Mesenchymal stem cell (in vitro differentiated cells and primary cell): Measurements from ENCODE around the gene GTF3C5.

Experiments
- DNase-seq: peaks from one replicate; pipeline ENCODE4 v3.0.0-alpha.2; 2013
- H2AFZ ChIP-seq: one replicate; pipeline ENCODE4 v1.6.1; 2013; ENCODE audit warnings: low read depth, mild to moderate bottlenecking, control low read depth, inconsistent platforms, low read length, moderate library complexity
- H2AK5ac ChIP-seq: 2 replicates; pipeline ENCODE4 v1.6.1; 2013; ENCODE audit warnings: low read length, moderate library complexity, mild to moderate bottlenecking, inconsistent platforms; ENCODE audit not compliant: severe bottlenecking
- H2BK120ac ChIP-seq: one replicate; pipeline ENCODE4 v1.6.1; 2013; ENCODE audit warnings: low read depth, mild to moderate bottlenecking, inconsistent platforms, low read length, moderate library complexity
- H2BK12ac ChIP-seq, 2 experiments: one replicate each; pipeline ENCODE4 v1.6.1; 2013; ENCODE audit warnings: inconsistent platforms in 2 of 2, low read length in 2 of 2, mild to moderate bottlenecking in 2 of 2, moderate library complexity in 2 of 2, control low read depth in 1 of 2
- H2BK15ac ChIP-seq: one replicate; pipeline ENCODE4 v1.6.1; 2013; ENCODE audit warnings: mild to moderate bottlenecking, low read depth, inconsistent platforms; ENCODE audit not compliant: poor library complexity, severe bottlenecking
- H2BK5ac ChIP-seq: 2 replicates; pipeline ENCODE4 v1.6.1; 2013; ENCODE audit warnings: low read depth, mild to moderate bottlenecking, low read length, control low read depth, inconsistent platforms; ENCODE audit not compliant: poor library complexity, severe bottlenecking
- H3K14ac ChIP-seq, 2 experiments: one replicate each; pipeline ENCODE4 v1.6.1; 2013; ENCODE audit warnings: inconsistent platforms in 2 of 2, low read length in 2 of 2, control low read depth in 1 of 2, mild to moderate bottlenecking in 1 of 2, moderate library complexity in 1 of 2
- H3K18ac ChIP-seq, 2 experiments: one replicate each; pipeline ENCODE4 v1.6.1; 2013; ENCODE audit warnings: inconsistent platforms in 2 of 2, low read length in 2 of 2, control low read depth in 1 of 2, low read depth in 1 of 2, mild to moderate bottlenecking in 1 of 2
- H3K23ac ChIP-seq, 2 experiments: one replicate each; pipeline ENCODE4 v1.6.1; 2013; ENCODE audit warnings: inconsistent platforms in 2 of 2, low read length in 2 of 2, mild to moderate bottlenecking in 2 of 2, moderate library complexity in 2 of 2, control low read depth in 1 of 2
- H3K27ac ChIP-seq: 2 replicates; pipeline ENCODE4 v1.5.1; 2013; ENCODE audit warnings: mild to moderate bottlenecking, moderate library complexity, low read length, control low read depth, inconsistent platforms; ENCODE audit not compliant: poor library complexity, severe bottlenecking
- H3K27me3 ChIP-seq, 2 experiments: 2 replicates each; pipeline versions ENCODE4 v1.6.1 to v1.7.0; 2013; ENCODE audit warnings: low read length in 2 of 2, mild to moderate bottlenecking in 2 of 2, moderate library complexity in 2 of 2, control low read depth in 1 of 2, inconsistent platforms in 1 of 2; ENCODE audit not compliant: control insufficient read depth in 1 of 2, insufficient read depth in 1 of 2
- H3K36me3 ChIP-seq, 2 experiments: 2 replicates each; pipeline versions ENCODE4 v1.6.1 to v1.7.0; 2013; ENCODE audit warnings: low read length in 2 of 2, control low read depth in 1 of 2, inconsistent platforms in 1 of 2, low read depth in 1 of 2, mild to moderate bottlenecking in 1 of 2; ENCODE audit not compliant: insufficient read depth in 2 of 2, control insufficient read depth in 1 of 2
- H3K4ac ChIP-seq, 2 experiments: one replicate each; pipeline ENCODE4 v1.6.1; 2013; ENCODE audit warnings: inconsistent platforms in 2 of 2, low read length in 2 of 2, mild to moderate bottlenecking in 2 of 2, moderate library complexity in 2 of 2, control low read depth in 1 of 2, low read depth in 1 of 2
- H3K4me1 ChIP-seq: 2 replicates; pipeline ENCODE4 v1.6.1; 2013; ENCODE audit warnings: low read depth, low read length, control low read depth; ENCODE audit not compliant: control insufficient read depth, insufficient read depth
- H3K4me2 ChIP-seq: 2 replicates; pipeline ENCODE4 v1.6.1; 2013; ENCODE audit warnings: low read length, mild to moderate bottlenecking, inconsistent platforms; ENCODE audit not compliant: poor library complexity, severe bottlenecking
- H3K4me3 ChIP-seq, 2 experiments: 2 replicates each; pipeline versions ENCODE4 v1.5.1 to v1.7.0; 2013; ENCODE audit warnings: low read length in 2 of 2, mild to moderate bottlenecking in 2 of 2, control low read depth in 1 of 2, low read depth in 1 of 2; ENCODE audit not compliant: insufficient read depth in 1 of 2
- H3K79me1 ChIP-seq: replicated peaks from 2 replicates; pipeline ENCODE4 v1.6.1; 2013; ENCODE audit warnings: mild to moderate bottlenecking, control low read depth, low read length, inconsistent platforms; ENCODE audit not compliant: poor library complexity, severe bottlenecking
- H3K9ac ChIP-seq: 2 replicates; pipeline ENCODE4 v1.7.0; 2013; ENCODE audit warnings: mild to moderate bottlenecking, low read length, moderate library complexity
- H3K9me3 ChIP-seq: 2 replicates; pipeline ENCODE4 v1.7.0; 2013; ENCODE audit warnings: mild to moderate bottlenecking, low read length; ENCODE audit not compliant: control insufficient read depth
- H4K8ac ChIP-seq: one replicate; pipeline ENCODE4 v1.6.1; 2013; ENCODE audit warnings: inconsistent platforms, mild to moderate bottlenecking, low read length, moderate library complexity
- H4K91ac ChIP-seq: one replicate; pipeline ENCODE4 v1.6.1; 2013; ENCODE audit warnings: mild to moderate bottlenecking, low read length, inconsistent platforms
- WGBS: methylation state at CpG from one replicate; pipeline ENCODE4 v1.1.7; 2013; ENCODE audit warnings: mixed read lengths; 5-methylcytosine and 5-hydroxymethylcytosine counted together

The GTF3C5 gene

GRCh38 chr9:133057553-133057952, 26.8 kb downstream of the GTF3C5 start:
- Histone ChIP-seq H3K23ac (no peak overlapping the region), H3K4ac (no peak overlapping the region), H3K9ac (no peak overlapping the region), H3K79me1 (peaks cover 2% of the 10 kb centered on the region), H3K18ac (no peak overlapping the region), H2BK15ac (no peak overlapping the region), H3K9me3 (no peaks in the 10 kb centered on the region), H3K36me3 (peaks cover 53 to 55% of the 10 kb centered on the region in 2 experiments), H2BK120ac (no peak overlapping the region), H2BK12ac (no peak overlapping the region), H2BK5ac (no peak overlapping the region), H3K4me2 (no peak overlapping the region), H3K27me3 (no peaks in the 10 kb centered on the region), H3K14ac (no peak overlapping the region), H2AFZ (no peak overlapping the region), H4K8ac (no peak overlapping the region), H3K4me1 (peaks cover 42% of the 10 kb centered on the region), H2AK5ac (no peak overlapping the region), H3K27ac (no peak overlapping the region), H4K91ac (no peak overlapping the region), H3K4me3 (no peak overlapping the region)
- no peak for DNase-seq
- 98% methylated on average over 12 of the region's 12 CpGs for WGBS

GRCh38 chr9:133058071-133058470, 27.3 kb downstream of the GTF3C5 start:
- Histone ChIP-seq H3K9ac (no peak overlapping the region), H3K14ac (no peak overlapping the region), H3K9me3 (no peaks in the 10 kb centered on the region), H3K79me1 (peaks cover 1% of the 10 kb centered on the region), H2AFZ (no peak overlapping the region), H2BK5ac (no peak overlapping the region), H3K23ac (no peak overlapping the region), H3K4me3 (no peak overlapping the region), H3K18ac (no peak overlapping the region), H2BK120ac (no peak overlapping the region), H3K36me3 (peaks cover 49 to 54% of the 10 kb centered on the region in 2 experiments), H2AK5ac (no peak overlapping the region), H4K91ac (no peak overlapping the region), H3K4me1 (peaks cover 42% of the 10 kb centered on the region), H2BK15ac (no peak overlapping the region), H4K8ac (no peak overlapping the region), H3K4me2 (no peak overlapping the region), H3K27ac (no peak overlapping the region), H3K27me3 (no peaks in the 10 kb centered on the region), H2BK12ac (no peak overlapping the region), H3K4ac (no peak overlapping the region)
- 89% methylated on average over 7 of the region's 7 CpGs for WGBS
- DNase-seq, result no peak

GRCh38 chr9:133058550-133059320, 27.9 kb downstream of the GTF3C5 start:
- H3K4ac ChIP-seq, result no peak overlapping the region
- DNase-seq, result no peak
- H3K36me3 ChIP-seq, result peaks cover 49 to 50% of the 10 kb centered on the region in 2 experiments
- H2BK5ac ChIP-seq, result no peak overlapping the region
- no peak overlapping the region for H3K4me3 ChIP-seq
- WGBS, result 90% methylated on average over 12 of the region's 12 CpGs
- no peak overlapping the region for H3K9ac ChIP-seq
- no peak overlapping the region for H3K23ac ChIP-seq
- H3K4me2 ChIP-seq, result no peak overlapping the region
- no peaks in the 10 kb centered on the region for H3K27me3 ChIP-seq
- peak overlapping the region in 1 of 2 experiments; percentile 12 for H2BK12ac ChIP-seq
- H3K4me1 ChIP-seq, result peaks cover 42% of the 10 kb centered on the region
- no peaks in the 10 kb centered on the region for H3K9me3 ChIP-seq
- no peak overlapping the region for H3K14ac ChIP-seq
- H3K18ac ChIP-seq, result no peak overlapping the region
- H4K8ac ChIP-seq, result no peak overlapping the region
- no peak overlapping the region for H4K91ac ChIP-seq
- H3K79me1 ChIP-seq, result no peaks in the 10 kb centered on the region
- no peak overlapping the region for H2BK120ac ChIP-seq
- H2BK15ac ChIP-seq, result no peak overlapping the region
- no peak overlapping the region for H2AK5ac ChIP-seq
- H2AFZ ChIP-seq, result no peak overlapping the region
- no peak overlapping the region for H3K27ac ChIP-seq

GRCh38 chr9:133059623-133060022, 28.8 kb downstream of the GTF3C5 start:
- no peak overlapping the region for H3K18ac ChIP-seq
- H2BK12ac ChIP-seq, result no peak overlapping the region
- H2BK120ac ChIP-seq, result no peak overlapping the region
- no peak overlapping the region for H3K4ac ChIP-seq
- no peak overlapping the region for H2BK15ac ChIP-seq
- H2AK5ac ChIP-seq, result peak overlapping the region; percentile 47
- no peak overlapping the region for H3K27ac ChIP-seq
- H2AFZ ChIP-seq, result no peak overlapping the region
- H4K91ac ChIP-seq, result no peak overlapping the region
- H3K79me1 ChIP-seq, result no peaks in the 10 kb centered on the region
- no peak overlapping the region for H3K14ac ChIP-seq
- no peak overlapping the region for H3K4me3 ChIP-seq
- H3K9me3 ChIP-seq, result no peaks in the 10 kb centered on the region
- no peaks in the 10 kb centered on the region for H3K27me3 ChIP-seq
- no peak overlapping the region for H3K9ac ChIP-seq
- peaks cover 35% of the 10 kb centered on the region for H3K4me1 ChIP-seq
- no peak overlapping the region for H3K4me2 ChIP-seq
- 51% methylated on average over 7 of the region's 7 CpGs for WGBS
- peaks cover 40 to 48% of the 10 kb centered on the region in 2 experiments for H3K36me3 ChIP-seq
- no peak overlapping the region for H4K8ac ChIP-seq
- no peak overlapping the region for H3K23ac ChIP-seq
- H2BK5ac ChIP-seq, result no peak overlapping the region
- DNase-seq, result no peak
